Hepatocyte (in vitro differentiated cells): ENCODE measurements around the gene RTN4RL1. TPM values are rescaled to one million over a fixed set of nuclear protein-coding genes. Genes with fewer than 3 reads are reported as not detected.
A peak's percentile ranks its signal among the peaks of the same experiment; 100 is the strongest.

Experiments
- DNase-seq: peaks from one replicate; pipeline ENCODE4 v3.0.0-alpha.2; 2016; ENCODE audit warnings: low spot score
- H2AFZ ChIP-seq: fragments of 200-600 bp; sonication (generic); 2 replicates; pipeline ENCODE4 v1.6.0; 2016; ENCODE audit warnings: antibody characterized with exemption, mild to moderate bottlenecking
- H3K27ac ChIP-seq: fragments of 200-600 bp; sonication (generic); 2 replicates; pipeline ENCODE4 v1.5.1; 2016; ENCODE audit warnings: mild to moderate bottlenecking
- H3K27me3 ChIP-seq: fragments of 200-600 bp; sonication (generic); 2 replicates; pipeline ENCODE4 v1.6.1; 2016
- H3K36me3 ChIP-seq: fragments of 200-600 bp; sonication (generic); replicated peaks from 2 replicates; pipeline ENCODE4 v1.5.1; 2016; ENCODE audit warnings: low read depth; ENCODE audit not compliant: insufficient read depth
- H3K4me1 ChIP-seq: fragments of 200-600 bp; sonication (generic); 2 replicates; pipeline ENCODE4 v1.5.1; 2016; ENCODE audit warnings: mild to moderate bottlenecking, moderate library complexity; ENCODE audit not compliant: insufficient read depth
- H3K4me2 ChIP-seq: fragments of 200-600 bp; sonication (generic); 2 replicates; pipeline ENCODE4 v1.6.0; 2016
- H3K4me3 ChIP-seq: fragments of 200-600 bp; sonication (generic); 2 replicates; pipeline ENCODE4 v1.5.1; 2016; ENCODE audit warnings: mild to moderate bottlenecking
- H3K79me2 ChIP-seq: fragments of 200-600 bp; sonication (generic); 2 replicates; pipeline ENCODE4 v1.6.0; 2017; ENCODE audit warnings: mild to moderate bottlenecking
- H3K9me2 ChIP-seq: fragments of 200-600 bp; sonication (generic); replicated peaks from 2 replicates; pipeline ENCODE4 v1.6.0; 2017; ENCODE audit warnings: mild to moderate bottlenecking; ENCODE audit not compliant: insufficient read depth
- H3K9me3 ChIP-seq: fragments of 200-600 bp; sonication (generic); 2 replicates; pipeline ENCODE4 v1.5.1; 2016; ENCODE audit warnings: low read depth, mild to moderate bottlenecking
- H4K20me1 ChIP-seq: fragments of 200-600 bp; sonication (generic); 2 replicates; pipeline ENCODE4 v1.6.0; 2016; ENCODE audit warnings: mild to moderate bottlenecking; ENCODE audit not compliant: insufficient read depth, poor library complexity, severe bottlenecking
- EZH2 ChIP-seq: fragments of 200-600 bp; sonication (generic); IDR thresholded peaks from 2 replicates; pipeline ENCODE4 v1.6.1; 2016; ENCODE audit warnings: antibody characterized with exemption, mild to moderate bottlenecking, borderline replicate concordance
- EZH2phosphoT487 ChIP-seq: fragments of 200-600 bp; sonication (generic); IDR thresholded peaks from one replicate; pipeline ENCODE4 v1.6.1; 2018; ENCODE audit warnings: antibody characterized with exemption, mild to moderate bottlenecking, low read depth, moderate library complexity; ENCODE audit not compliant: unreplicated experiment, severe bottlenecking
- WGBS: methylation state at CpG from one replicate; pipeline ENCODE4 v1.1.6; 2016; ENCODE audit warnings: low lambda C conversion rate; ENCODE audit errors: missing lambda C conversion rate; 5-methylcytosine and 5-hydroxymethylcytosine counted together
- polyA plus RNA-seq: library from polyadenylated mRNA; unstranded; fragments of >200 nt; fragmentation: Nextera tagmentation; extraction: Ambion mirVana; gene quantifications from 2 replicates; pipeline ENCODE4 v1.2.1, GENCODE V29; 2016
- total RNA-seq: library from RNA; depleted of rRNA; stranded (reverse); fragments of >200 nt; gene quantifications from 2 replicates; pipeline ENCODE4 v1.2.3, GENCODE V29; 2014
- TF ChIP-seq, protein P1 (sequence below): fragments of 200-600 bp; sonication (generic); IDR thresholded peaks from 2 replicates; pipeline ENCODE4 v1.5.1; 2016; ENCODE audit warnings: antibody characterized with exemption, mild to moderate bottlenecking; ENCODE audit not compliant: poor library complexity

Gene RTN4RL1
- total and polyA plus RNA-seq, 2 experiments from 2014 or later: 0.53 to 1.4 TPM

GRCh38 chr17:2011411-2012371 lies 13.4 kb downstream of the RTN4RL1 start:
- peak overlapping the region; percentile 13 for H3K4me2 ChIP-seq
- TF ChIP-seq, protein P1, sequence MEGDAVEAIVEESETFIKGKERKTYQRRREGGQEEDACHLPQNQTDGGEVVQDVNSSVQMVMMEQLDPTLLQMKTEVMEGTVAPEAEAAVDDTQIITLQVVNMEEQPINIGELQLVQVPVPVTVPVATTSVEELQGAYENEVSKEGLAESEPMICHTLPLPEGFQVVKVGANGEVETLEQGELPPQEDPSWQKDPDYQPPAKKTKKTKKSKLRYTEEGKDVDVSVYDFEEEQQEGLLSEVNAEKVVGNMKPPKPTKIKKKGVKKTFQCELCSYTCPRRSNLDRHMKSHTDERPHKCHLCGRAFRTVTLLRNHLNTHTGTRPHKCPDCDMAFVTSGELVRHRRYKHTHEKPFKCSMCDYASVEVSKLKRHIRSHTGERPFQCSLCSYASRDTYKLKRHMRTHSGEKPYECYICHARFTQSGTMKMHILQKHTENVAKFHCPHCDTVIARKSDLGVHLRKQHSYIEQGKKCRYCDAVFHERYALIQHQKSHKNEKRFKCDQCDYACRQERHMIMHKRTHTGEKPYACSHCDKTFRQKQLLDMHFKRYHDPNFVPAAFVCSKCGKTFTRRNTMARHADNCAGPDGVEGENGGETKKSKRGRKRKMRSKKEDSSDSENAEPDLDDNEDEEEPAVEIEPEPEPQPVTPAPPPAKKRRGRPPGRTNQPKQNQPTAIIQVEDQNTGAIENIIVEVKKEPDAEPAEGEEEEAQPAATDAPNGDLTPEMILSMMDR: no peak
- TF ChIP-seq EZH2 (no peak), EZH2phosphoT487 (no peak)
- H3K27ac ChIP-seq: no peak overlapping the region
- no peaks in the 10 kb centered on the region for H3K9me3 ChIP-seq
- H4K20me1 ChIP-seq: no peaks in the 10 kb centered on the region
- DNase-seq: no peak
- WGBS: 50% methylated on average over 24 of the region's 24 CpGs
- H3K4me3 ChIP-seq: no peak overlapping the region
- no peak overlapping the region for H2AFZ ChIP-seq
- no peaks in the 10 kb centered on the region for H3K36me3 ChIP-seq
- no peaks in the 10 kb centered on the region for H3K9me2 ChIP-seq
- H3K4me1 ChIP-seq: peaks cover 9% of the 10 kb centered on the region
- H3K27me3 ChIP-seq: no peaks in the 10 kb centered on the region
- H3K79me2 ChIP-seq: no peaks in the 10 kb centered on the region

- no peak for DNase-seq
- Histone ChIP-seq H3K79me2 (no peaks in the 10 kb centered on the region), H3K4me3 (no peak overlapping the region), H4K20me1 (no peaks in the 10 kb centered on the region), H3K36me3 (no peaks in the 10 kb centered on the region), H3K27ac (no peak overlapping the region), H2AFZ (no peak overlapping the region), H3K27me3 (no peaks in the 10 kb centered on the region), H3K9me2 (no peaks in the 10 kb centered on the region), H3K4me1 (peaks cover 9% of the 10 kb centered on the region), H3K9me3 (no peaks in the 10 kb centered on the region), H3K4me2 (no peak overlapping the region)
- no peak for TF ChIP-seq EZH2phosphoT487
- TF ChIP-seq EZH2: no peak
- TF ChIP-seq, protein P1: no peak
- 96% methylated on average over 9 of the region's 10 CpGs for WGBS
Observed at GRCh38 chr17:2009737-2010136, 15.4 kb downstream of the RTN4RL1 start.

DNA sequence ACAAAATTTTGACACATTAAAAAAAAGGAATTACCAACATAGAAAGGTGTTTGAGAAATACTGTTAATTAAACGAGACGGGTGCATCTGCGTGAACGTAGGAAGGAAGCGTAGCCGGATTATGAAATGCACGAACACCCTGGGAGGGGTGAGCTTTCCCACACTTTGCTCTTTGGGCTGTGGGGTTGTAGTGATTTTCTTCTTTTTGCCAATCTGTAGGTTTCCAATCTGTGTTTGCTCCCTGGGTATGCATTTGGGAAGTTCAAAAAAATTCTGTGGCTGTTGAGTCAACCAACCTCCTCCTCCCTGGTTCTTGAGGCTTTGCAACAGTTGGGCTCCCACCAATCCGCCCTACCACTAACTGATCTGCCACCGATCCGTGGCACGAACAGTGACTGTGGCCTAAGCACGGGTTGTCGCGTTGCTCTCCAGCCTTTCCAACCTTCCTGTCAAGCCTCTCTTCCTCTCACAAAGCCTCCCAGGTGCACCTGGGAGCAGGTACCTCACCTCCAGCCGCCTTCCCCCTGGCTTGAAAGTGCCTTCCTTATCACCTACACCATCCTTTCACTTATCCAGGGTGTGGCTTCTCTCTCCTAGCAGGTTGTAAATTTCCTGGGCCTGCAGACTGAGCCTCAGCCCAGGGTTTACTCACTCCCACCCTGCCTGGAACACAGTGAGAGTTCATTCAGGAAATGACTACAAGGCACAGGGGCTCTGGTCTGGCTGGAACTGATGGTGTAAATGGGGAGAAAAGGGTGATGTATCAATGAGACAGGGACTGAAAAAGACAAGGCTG lies 16.6 kb downstream of the RTN4RL1 start:
- WGBS: 82% methylated on average over 15 of the region's 15 CpGs
- Histone ChIP-seq H4K20me1 (no peaks in the 10 kb centered on the region), H3K27ac (no peak overlapping the region), H3K4me2 (no peak overlapping the region), H3K79me2 (no peaks in the 10 kb centered on the region), H3K9me3 (no peaks in the 10 kb centered on the region), H3K9me2 (no peaks in the 10 kb centered on the region), H2AFZ (no peak overlapping the region), H3K27me3 (no peaks in the 10 kb centered on the region), H3K4me1 (peaks cover 9% of the 10 kb centered on the region), H3K36me3 (no peaks in the 10 kb centered on the region), H3K4me3 (no peak overlapping the region)
- TF ChIP-seq EZH2phosphoT487 (no peak), EZH2 (no peak)
- TF ChIP-seq, protein P1: no peak
- peak; percentile 56 for DNase-seq
